GM23338 (cell line): Measurements from ENCODE around the gene PPIP5K2. TPM values are rescaled to one million over a fixed set of nuclear protein-coding genes. Genes with fewer than 3 reads are reported as not detected.

Experiments used
- ATAC-seq: fragments of 200-7000 bp; cut with Tn5 transposase; 3 replicates; pipeline ENCODE4 v1.9.1; 2020
- DNase-seq: peaks from one replicate; pipeline ENCODE4 v3.0.0-alpha.2; 2015; ENCODE audit warnings: low spot score
- H2AFZ ChIP-seq: fragments of 200-600 bp; sonication (generic); 2 replicates; pipeline ENCODE4 v1.8.0; 2016; ENCODE audit warnings: antibody characterized with exemption, mild to moderate bottlenecking, moderate library complexity
- H3F3A ChIP-seq: fragments of 200-600 bp; sonication (generic); replicated peaks from 2 replicates; pipeline ENCODE4 v1.8.0; 2017; ENCODE audit warnings: antibody characterized with exemption, mixed run types, low read depth
- H3K27ac ChIP-seq: fragments of 200-600 bp; sonication (generic); 2 replicates; pipeline ENCODE4 v1.6.1; 2016; ENCODE audit warnings: low read depth
- H3K27me3 ChIP-seq: fragments of 200-600 bp; sonication (generic); 2 replicates; pipeline ENCODE4 v1.8.0; 2016; ENCODE audit warnings: mild to moderate bottlenecking, mixed run types, moderate library complexity; ENCODE audit not compliant: insufficient read depth
- H3K36me3 ChIP-seq: fragments of 200-600 bp; sonication (generic); 2 replicates; pipeline ENCODE4 v1.8.0; 2016; ENCODE audit warnings: mild to moderate bottlenecking; ENCODE audit not compliant: insufficient read depth
- H3K4me1 ChIP-seq: fragments of 200-600 bp; sonication (generic); 2 replicates; pipeline ENCODE4 v1.8.0; 2016; ENCODE audit warnings: mild to moderate bottlenecking, moderate library complexity; ENCODE audit not compliant: insufficient read depth
- H3K4me2 ChIP-seq: fragments of 200-600 bp; sonication (generic); 2 replicates; pipeline ENCODE4 v1.7.1; 2017; ENCODE audit warnings: mixed run types
- H3K4me3 ChIP-seq: fragments of 200-600 bp; sonication (generic); 2 replicates; pipeline ENCODE4 v1.6.1; 2016; ENCODE audit warnings: mixed run types
- H3K79me2 ChIP-seq: fragments of 200-600 bp; sonication (generic); replicated peaks from 2 replicates; pipeline ENCODE4 v1.8.0; 2017; ENCODE audit warnings: mild to moderate bottlenecking; ENCODE audit not compliant: insufficient read depth
- H3K9me2 ChIP-seq: fragments of 200-600 bp; sonication (generic); 2 replicates; pipeline ENCODE4 v1.8.0; 2017; ENCODE audit not compliant: insufficient read depth
- H4K20me1 ChIP-seq: fragments of 200-600 bp; sonication (generic); replicated peaks from 2 replicates; pipeline ENCODE4 v1.8.0; 2017; ENCODE audit warnings: mild to moderate bottlenecking; ENCODE audit not compliant: insufficient read depth
- H3K27ac Mint-ChIP-seq: 2 replicates; pipeline ENCODE4 v1.8.0; 2020; ENCODE audit warnings: inconsistent platforms, mild to moderate bottlenecking, moderate library complexity, mixed read lengths
- H3K27me3 Mint-ChIP-seq: 3 replicates; pipeline ENCODE4 v1.8.0; 2022; ENCODE audit warnings: low read depth, mild to moderate bottlenecking, moderate library complexity, mixed read lengths, inconsistent platforms; ENCODE audit not compliant: insufficient read depth, poor library complexity
- H3K36me3 Mint-ChIP-seq: 3 replicates; pipeline ENCODE4 v1.8.0; 2021; ENCODE audit warnings: low read depth, mild to moderate bottlenecking, inconsistent platforms, moderate library complexity, mixed read lengths
- H3K4me1 Mint-ChIP-seq: 3 replicates; pipeline ENCODE4 v1.8.0; 2020; ENCODE audit warnings: mild to moderate bottlenecking, inconsistent platforms, mixed read lengths
- H3K4me3 Mint-ChIP-seq: 3 replicates; pipeline ENCODE4 v1.8.0; 2021; ENCODE audit warnings: moderate library complexity, mild to moderate bottlenecking, inconsistent platforms, mixed read lengths
- H3K9me3 Mint-ChIP-seq: 3 replicates; pipeline ENCODE4 v1.8.0; 2020; ENCODE audit warnings: moderate library complexity, mild to moderate bottlenecking, inconsistent platforms, mixed read lengths
- EZH2 ChIP-seq: fragments of 200-600 bp; sonication (generic); IDR thresholded peaks from one replicate; pipeline ENCODE4 v1.8.0; 2017; ENCODE audit warnings: antibody characterized with exemption, mild to moderate bottlenecking, low read depth; ENCODE audit not compliant: unreplicated experiment
- EZH2phosphoT487 ChIP-seq: fragments of 200-600 bp; sonication (generic); IDR thresholded peaks from one replicate; pipeline ENCODE4 v1.8.1; 2018; ENCODE audit warnings: antibody characterized with exemption; ENCODE audit not compliant: unreplicated experiment
- JUNB ChIP-seq: IDR thresholded peaks from one replicate; pipeline ENCODE4 v1.6.1; 2016; ENCODE audit warnings: antibody characterized with exemption; ENCODE audit not compliant: unreplicated experiment
- NANOG ChIP-seq: IDR thresholded peaks from 2 replicates; pipeline ENCODE4 v1.6.1; 2016; ENCODE audit warnings: antibody characterized with exemption, borderline replicate concordance
- POLR2AphosphoS5 ChIP-seq: IDR thresholded peaks from 2 replicates; pipeline ENCODE4 v1.6.1; 2016; ENCODE audit warnings: antibody characterized with exemption, low read depth
- ZNF331 ChIP-seq: fragments of 250-450 bp; sonication (Bioruptor Pico); IDR thresholded peaks from 2 replicates; pipeline ENCODE4 v1.5.0; 2020; ENCODE audit warnings: low read depth, mild to moderate bottlenecking, moderate library complexity
- polyA plus RNA-seq: library from polyadenylated mRNA; unstranded; fragments of >200 nt; fragmentation: Nextera tagmentation; extraction: Ambion mirVana; gene quantifications from 2 replicates; pipeline ENCODE4 v1.2.1, GENCODE V29; 2016
- total RNA-seq: library from RNA; depleted of rRNA; stranded (reverse); fragments of >200 nt; shearing (Covaris generic); gene quantifications from 2 replicates; pipeline ENCODE4 v1.2.3, GENCODE V29; 2014
- TF ChIP-seq, protein P1 (sequence below): IDR thresholded peaks from one replicate; pipeline ENCODE4 v1.6.1; 2018; ENCODE audit warnings: antibody characterized with exemption; ENCODE audit not compliant: unreplicated experiment
- TF ChIP-seq, protein P2 (sequence below): fragments of 250-450 bp; sonication (Bioruptor Pico); IDR thresholded peaks from 2 replicates; pipeline ENCODE4 v1.5.0; 2020; ENCODE audit warnings: mild to moderate bottlenecking, moderate library complexity

The PPIP5K2 gene
- total and polyA plus RNA-seq, 2 experiments from 2014 or later = 41.7 to 45.4 TPM

DNA sequence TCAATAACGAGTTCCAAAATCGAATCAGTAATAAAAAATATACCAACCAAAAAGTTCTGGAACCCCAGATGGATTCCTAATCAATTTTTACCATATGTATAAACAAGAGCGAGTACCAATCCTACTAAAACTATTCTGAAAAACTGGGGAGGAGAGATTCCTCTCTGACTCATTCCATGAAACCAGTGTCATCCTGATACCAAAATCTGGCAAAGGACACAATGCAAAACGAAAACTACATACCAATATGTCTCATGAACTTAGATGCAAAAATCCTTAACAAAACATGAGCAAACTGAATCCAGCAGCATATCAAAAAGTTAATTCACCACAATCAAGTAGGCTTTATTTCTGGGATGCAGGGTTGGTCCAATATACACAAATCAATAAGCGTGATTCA is 108.0 kb downstream of the PPIP5K2 start:
- no peak for DNase-seq
- Mint-ChIP-seq H3K4me1 (no peaks in the 10 kb centered on the region; the same call in 1 of the 3 replicates), H3K9me3 (no peaks in the 10 kb centered on the region), H3K4me3 (no peak overlapping the region), H3K27ac (no peak overlapping the region), H3K36me3 (no peaks in the 10 kb centered on the region), H3K27me3 (peaks cover 4% of the 10 kb centered on the region)
- Histone ChIP-seq H3K79me2 (no peaks in the 10 kb centered on the region), H3K27me3 (no peaks in the 10 kb centered on the region), H3F3A (no peaks in the 10 kb centered on the region), H2AFZ (no peak overlapping the region), H3K9me2 (no peaks in the 10 kb centered on the region), H3K4me2 (no peak overlapping the region), H3K4me3 (no peak overlapping the region), H3K4me1 (no peaks in the 10 kb centered on the region), H3K27ac (no peak overlapping the region), H3K36me3 (no peaks in the 10 kb centered on the region), H4K20me1 (no peaks in the 10 kb centered on the region)
- TF ChIP-seq, protein P1, sequence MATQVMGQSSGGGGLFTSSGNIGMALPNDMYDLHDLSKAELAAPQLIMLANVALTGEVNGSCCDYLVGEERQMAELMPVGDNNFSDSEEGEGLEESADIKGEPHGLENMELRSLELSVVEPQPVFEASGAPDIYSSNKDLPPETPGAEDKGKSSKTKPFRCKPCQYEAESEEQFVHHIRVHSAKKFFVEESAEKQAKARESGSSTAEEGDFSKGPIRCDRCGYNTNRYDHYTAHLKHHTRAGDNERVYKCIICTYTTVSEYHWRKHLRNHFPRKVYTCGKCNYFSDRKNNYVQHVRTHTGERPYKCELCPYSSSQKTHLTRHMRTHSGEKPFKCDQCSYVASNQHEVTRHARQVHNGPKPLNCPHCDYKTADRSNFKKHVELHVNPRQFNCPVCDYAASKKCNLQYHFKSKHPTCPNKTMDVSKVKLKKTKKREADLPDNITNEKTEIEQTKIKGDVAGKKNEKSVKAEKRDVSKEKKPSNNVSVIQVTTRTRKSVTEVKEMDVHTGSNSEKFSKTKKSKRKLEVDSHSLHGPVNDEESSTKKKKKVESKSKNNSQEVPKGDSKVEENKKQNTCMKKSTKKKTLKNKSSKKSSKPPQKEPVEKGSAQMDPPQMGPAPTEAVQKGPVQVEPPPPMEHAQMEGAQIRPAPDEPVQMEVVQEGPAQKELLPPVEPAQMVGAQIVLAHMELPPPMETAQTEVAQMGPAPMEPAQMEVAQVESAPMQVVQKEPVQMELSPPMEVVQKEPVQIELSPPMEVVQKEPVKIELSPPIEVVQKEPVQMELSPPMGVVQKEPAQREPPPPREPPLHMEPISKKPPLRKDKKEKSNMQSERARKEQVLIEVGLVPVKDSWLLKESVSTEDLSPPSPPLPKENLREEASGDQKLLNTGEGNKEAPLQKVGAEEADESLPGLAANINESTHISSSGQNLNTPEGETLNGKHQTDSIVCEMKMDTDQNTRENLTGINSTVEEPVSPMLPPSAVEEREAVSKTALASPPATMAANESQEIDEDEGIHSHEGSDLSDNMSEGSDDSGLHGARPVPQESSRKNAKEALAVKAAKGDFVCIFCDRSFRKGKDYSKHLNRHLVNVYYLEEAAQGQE = no peak
- TF ChIP-seq ZNF331 (CRISPR knock-in tag) (no peak), EZH2phosphoT487 (no peak), JUNB (no peak), POLR2AphosphoS5 (no peak), EZH2 (no peak), NANOG (no peak)
- TF ChIP-seq, protein P2, sequence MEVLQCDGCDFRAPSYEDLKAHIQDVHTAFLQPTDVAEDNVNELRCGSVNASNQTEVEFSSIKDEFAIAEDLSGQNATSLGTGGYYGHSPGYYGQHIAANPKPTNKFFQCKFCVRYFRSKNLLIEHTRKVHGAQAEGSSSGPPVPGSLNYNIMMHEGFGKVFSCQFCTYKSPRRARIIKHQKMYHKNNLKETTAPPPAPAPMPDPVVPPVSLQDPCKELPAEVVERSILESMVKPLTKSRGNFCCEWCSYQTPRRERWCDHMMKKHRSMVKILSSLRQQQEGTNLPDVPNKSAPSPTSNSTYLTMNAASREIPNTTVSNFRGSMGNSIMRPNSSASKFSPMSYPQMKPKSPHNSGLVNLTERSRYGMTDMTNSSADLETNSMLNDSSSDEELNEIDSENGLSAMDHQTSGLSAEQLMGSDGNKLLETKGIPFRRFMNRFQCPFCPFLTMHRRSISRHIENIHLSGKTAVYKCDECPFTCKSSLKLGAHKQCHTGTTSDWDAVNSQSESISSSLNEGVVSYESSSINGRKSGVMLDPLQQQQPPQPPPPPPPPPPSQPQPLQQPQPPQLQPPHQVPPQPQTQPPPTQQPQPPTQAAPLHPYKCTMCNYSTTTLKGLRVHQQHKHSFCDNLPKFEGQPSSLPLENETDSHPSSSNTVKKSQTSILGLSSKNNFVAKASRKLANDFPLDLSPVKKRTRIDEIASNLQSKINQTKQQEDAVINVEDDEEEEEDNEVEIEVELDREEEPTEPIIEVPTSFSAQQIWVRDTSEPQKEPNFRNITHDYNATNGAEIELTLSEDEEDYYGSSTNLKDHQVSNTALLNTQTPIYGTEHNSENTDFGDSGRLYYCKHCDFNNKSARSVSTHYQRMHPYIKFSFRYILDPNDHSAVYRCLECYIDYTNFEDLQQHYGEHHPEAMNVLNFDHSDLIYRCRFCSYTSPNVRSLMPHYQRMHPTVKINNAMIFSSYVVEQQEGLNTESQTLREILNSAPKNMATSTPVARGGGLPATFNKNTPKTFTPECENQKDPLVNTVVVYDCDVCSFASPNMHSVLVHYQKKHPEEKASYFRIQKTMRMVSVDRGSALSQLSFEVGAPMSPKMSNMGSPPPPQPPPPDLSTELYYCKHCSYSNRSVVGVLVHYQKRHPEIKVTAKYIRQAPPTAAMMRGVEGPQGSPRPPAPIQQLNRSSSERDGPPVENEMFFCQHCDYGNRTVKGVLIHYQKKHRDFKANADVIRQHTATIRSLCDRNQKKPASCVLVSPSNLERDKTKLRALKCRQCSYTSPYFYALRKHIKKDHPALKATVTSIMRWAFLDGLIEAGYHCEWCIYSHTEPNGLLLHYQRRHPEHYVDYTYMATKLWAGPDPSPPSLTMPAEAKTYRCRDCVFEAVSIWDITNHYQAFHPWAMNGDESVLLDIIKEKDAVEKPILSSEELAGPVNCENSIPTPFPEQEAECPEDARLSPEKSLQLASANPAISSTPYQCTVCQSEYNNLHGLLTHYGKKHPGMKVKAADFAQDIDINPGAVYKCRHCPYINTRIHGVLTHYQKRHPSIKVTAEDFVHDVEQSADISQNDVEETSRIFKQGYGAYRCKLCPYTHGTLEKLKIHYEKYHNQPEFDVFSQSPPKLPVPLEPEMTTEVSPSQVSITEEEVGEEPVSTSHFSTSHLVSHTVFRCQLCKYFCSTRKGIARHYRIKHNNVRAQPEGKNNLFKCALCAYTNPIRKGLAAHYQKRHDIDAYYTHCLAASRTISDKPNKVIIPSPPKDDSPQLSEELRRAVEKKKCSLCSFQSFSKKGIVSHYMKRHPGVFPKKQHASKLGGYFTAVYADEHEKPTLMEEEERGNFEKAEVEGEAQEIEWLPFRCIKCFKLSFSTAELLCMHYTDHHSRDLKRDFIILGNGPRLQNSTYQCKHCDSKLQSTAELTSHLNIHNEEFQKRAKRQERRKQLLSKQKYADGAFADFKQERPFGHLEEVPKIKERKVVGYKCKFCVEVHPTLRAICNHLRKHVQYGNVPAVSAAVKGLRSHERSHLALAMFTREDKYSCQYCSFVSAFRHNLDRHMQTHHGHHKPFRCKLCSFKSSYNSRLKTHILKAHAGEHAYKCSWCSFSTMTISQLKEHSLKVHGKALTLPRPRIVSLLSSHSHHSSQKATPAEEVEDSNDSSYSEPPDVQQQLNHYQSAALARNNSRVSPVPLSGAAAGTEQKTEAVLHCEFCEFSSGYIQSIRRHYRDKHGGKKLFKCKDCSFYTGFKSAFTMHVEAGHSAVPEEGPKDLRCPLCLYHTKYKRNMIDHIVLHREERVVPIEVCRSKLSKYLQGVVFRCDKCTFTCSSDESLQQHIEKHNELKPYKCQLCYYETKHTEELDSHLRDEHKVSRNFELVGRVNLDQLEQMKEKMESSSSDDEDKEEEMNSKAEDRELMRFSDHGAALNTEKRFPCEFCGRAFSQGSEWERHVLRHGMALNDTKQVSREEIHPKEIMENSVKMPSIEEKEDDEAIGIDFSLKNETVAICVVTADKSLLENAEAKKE (CRISPR knock-in tag) = no peak
- no peak for ATAC-seq
